GM12878 (cell line): Measurements from ENCODE around the gene GCNT1. TPM values are rescaled to one million over a fixed set of nuclear protein-coding genes. Genes with fewer than 3 reads are reported as not detected.

Source experiments
- ATAC-seq: fragments of 200-7000 bp; cut with Tn5 transposase; 3 replicates; pipeline ENCODE4 v1.9.1; 2020; ENCODE audit warnings: mild to moderate bottlenecking, moderate library complexity
- BruUV-seq: library from RNA; stranded (reverse); fragments of 400-500 nt; replicated peaks from 2 replicates; lab custom pipeline; 2021; lab: Mats Ljungman, UMichigan
- CTCF ChIA-PET: fragments of 300-600 bp; sonication (Branson Sonifier 250); formaldehyde crosslinking; extraction: SDS; loops from one replicate; lab custom pipeline; 2021; ENCODE audit warnings: inconsistent platforms; lab: Yijun Ruan, JAX
- POLR2A ChIA-PET: fragments of 350-600 bp; formaldehyde crosslinking; extraction: SDS; loops from one replicate; lab custom pipeline; 2021; ENCODE audit warnings: inconsistent platforms; lab: Charles Lee
- RAD21 ChIA-PET: fragments of 300-600 bp; sonication (Branson Sonifier 250); formaldehyde crosslinking; loops from one replicate; lab custom pipeline; 2023; ENCODE audit warnings: antibody characterized with exemption; ENCODE audit not compliant: unreplicated experiment; lab: Charles Lee
- SMC1A ChIA-PET: fragments of 300-600 bp; sonication (Branson Sonifier 250); formaldehyde crosslinking; loops from one replicate; lab custom pipeline; 2023; ENCODE audit not compliant: unreplicated experiment, uncharacterized antibody; lab: Charles Lee
- DNase-seq: peaks from one replicate; pipeline ENCODE4 v3.0.0-alpha.2; 2011; ENCODE audit warnings: low read depth, low spot score
- FAIRE-seq: peaks from 3 replicates; lab custom pipeline; 2011; peaks lifted over from hg19 to GRCh38; lab: Jason Lieb, UNC
- H2AFZ ChIP-seq: 2 replicates; pipeline ENCODE4 v1.6.0; 2011; ENCODE audit warnings: low read depth, low read length, control low read depth; ENCODE audit not compliant: control insufficient read depth
- H3K27ac ChIP-seq: 2 replicates; pipeline ENCODE4 v1.5.1; 2011; ENCODE audit warnings: control low read depth; ENCODE audit not compliant: control insufficient read depth, insufficient read depth
- H3K27me3 ChIP-seq, 2 experiments: replicated peaks in 1 of 2; 2 replicates each; pipeline versions ENCODE4 v1.6.0 to v1.6.1; 2011; ENCODE audit warnings: low read length in 1 of 2; ENCODE audit not compliant: control insufficient read depth in 2 of 2, insufficient read depth in 2 of 2
- H3K36me3 ChIP-seq, 2 experiments: 2 replicates each; pipeline ENCODE4 v1.5.1; 2011; ENCODE audit warnings: low read length in 1 of 2; ENCODE audit not compliant: control insufficient read depth in 2 of 2, insufficient read depth in 2 of 2
- H3K4me1 ChIP-seq: 2 replicates; pipeline ENCODE4 v1.6.1; 2011; ENCODE audit warnings: mild to moderate bottlenecking, low read length, moderate library complexity, mixed read lengths; ENCODE audit not compliant: control insufficient read depth, insufficient read depth
- H3K4me2 ChIP-seq: 2 replicates; pipeline ENCODE4 v1.6.0; 2011; ENCODE audit warnings: control low read depth; ENCODE audit not compliant: control insufficient read depth, insufficient read depth
- H3K4me3 ChIP-seq: fragments of 200-600 bp; sonication (generic); 2 replicates; pipeline ENCODE4 v1.5.1; 2016
- H3K79me2 ChIP-seq: 2 replicates; pipeline ENCODE4 v1.6.0; 2011; ENCODE audit warnings: low read length; ENCODE audit not compliant: control insufficient read depth, insufficient read depth
- H3K9ac ChIP-seq: 2 replicates; pipeline ENCODE4 v1.8.0; 2011; ENCODE audit warnings: low read length, control low read depth, mixed read lengths; ENCODE audit not compliant: control insufficient read depth, insufficient read depth
- H3K9me3 ChIP-seq: replicated peaks from 3 replicates; pipeline ENCODE4 v1.5.1; 2011; ENCODE audit warnings: mild to moderate bottlenecking, low read length; ENCODE audit not compliant: control insufficient read depth, insufficient read depth
- H4K20me1 ChIP-seq: 2 replicates; pipeline ENCODE4 v1.6.0; 2011; ENCODE audit not compliant: control insufficient read depth, insufficient read depth
- ATF2 ChIP-seq: IDR thresholded peaks from 2 replicates; pipeline ENCODE4 v1.6.1; 2012; ENCODE audit warnings: low read length, inconsistent platforms
- CUX1 ChIP-seq: IDR thresholded peaks from 2 replicates; pipeline ENCODE4 v1.6.1; 2012; ENCODE audit warnings: improper control_type of control experiment, low read depth, low read length; ENCODE audit not compliant: insufficient replicate concordance
- E2F4 ChIP-seq: IDR thresholded peaks from 2 replicates; pipeline ENCODE4 v1.6.1; 2012; ENCODE audit warnings: low read depth, low read length, improper control_type of control experiment
- HDAC2 ChIP-seq: fragments of 200-600 bp; sonication (generic); IDR thresholded peaks from 2 replicates; pipeline ENCODE4 v1.6.1; 2017
- JUNB ChIP-seq: IDR thresholded peaks from 2 replicates; pipeline ENCODE4 v1.6.1; 2016; ENCODE audit warnings: antibody characterized with exemption, mild to moderate bottlenecking
- MEF2B ChIP-seq: fragments of 450-650 bp; IDR thresholded peaks from 2 replicates; pipeline ENCODE4 v1.6.1; 2018; ENCODE audit warnings: mild to moderate bottlenecking, moderate library complexity; ENCODE audit not compliant: partially characterized antibody, poor library complexity, severe bottlenecking
- MYC ChIP-seq: IDR thresholded peaks from 2 replicates; pipeline ENCODE4 v1.6.1; 2011; ENCODE audit warnings: mild to moderate bottlenecking, low read length, moderate library complexity, inconsistent platforms; ENCODE audit not compliant: insufficient read depth, insufficient replicate concordance, insufficient read length, severe bottlenecking
- NR2C2 ChIP-seq: IDR thresholded peaks from 2 replicates; pipeline ENCODE4 v1.6.1; 2011; ENCODE audit warnings: borderline replicate concordance, low read depth; ENCODE audit not compliant: control insufficient read depth, insufficient read length
- RELB ChIP-seq: fragments of 450-650 bp; IDR thresholded peaks from 2 replicates; pipeline ENCODE4 v1.6.1; 2017; ENCODE audit warnings: low read depth, mild to moderate bottlenecking, moderate library complexity
- SIX5 ChIP-seq: IDR thresholded peaks from 2 replicates; pipeline ENCODE4 v1.6.1; 2011; ENCODE audit warnings: mild to moderate bottlenecking, low read depth, low read length, moderate library complexity; ENCODE audit not compliant: severe bottlenecking
- SMARCA5 ChIP-seq: fragments of 450-650 bp; IDR thresholded peaks from 2 replicates; pipeline ENCODE4 v1.6.1; 2017; ENCODE audit warnings: mild to moderate bottlenecking
- SMC3 ChIP-seq: IDR thresholded peaks from 2 replicates; pipeline ENCODE4 v1.6.1; 2011; ENCODE audit warnings: low read length, improper control_type of control experiment, borderline replicate concordance
- YBX1 ChIP-seq: fragments of 450-650 bp; IDR thresholded peaks from 2 replicates; pipeline ENCODE4 v1.6.1; 2016; ENCODE audit warnings: antibody characterized with exemption
- ZBED1 ChIP-seq: IDR thresholded peaks from 2 replicates; pipeline ENCODE4 v1.6.1; 2016; ENCODE audit warnings: borderline replicate concordance
- ZNF622 ChIP-seq: fragments of 450-650 bp; IDR thresholded peaks from 2 replicates; pipeline ENCODE4 v1.6.1; 2017; ENCODE audit warnings: mild to moderate bottlenecking, inconsistent platforms
- WGBS: methylation state at CpG from one replicate; pipeline ENCODE4 v1.1.6; 2016; ENCODE audit warnings: low lambda C conversion rate; ENCODE audit not compliant: insufficient replicate concordance, insufficient coverage; ENCODE audit errors: missing lambda C conversion rate; 5-methylcytosine and 5-hydroxymethylcytosine counted together
- in situ Hi-C: fragments of 300-500 bp; cut with MboI; formaldehyde crosslinking; loops from 9 replicates; pipeline ENCODE4 v1.14.3; 2018; ENCODE audit warnings: mixed read lengths
- intact Hi-C: fragments of 100-400 bp; cut with micrococcal nuclease; formaldehyde crosslinking; loops from one replicate; pipeline ENCODE4 v1.14.2; 2022; ENCODE audit not compliant: unreplicated experiment
- polyA plus RNA-seq, 11 experiments: library from polyadenylated mRNA; depleted of rRNA in 4 of 11; unstranded in 6 of 11; stranded (reverse) in 5 of 11; fragments of >200 nt; fragmentation: Nextera tagmentation in 4 of 11; fragmentation: Illumina TruSeq in 1 of 11; extraction: Ambion mirVana in 4 of 11; extraction: Trizol in 1 of 11; gene quantifications; 1 replicate in 1 of 11; 2 replicates in 10 of 11; pipeline versions ENCODE4 v1.2.1 to v1.2.3, GENCODE V29; 2011 to 2016; ENCODE audit warnings: inconsistent platforms in 2 of 11, missing spikeins in 2 of 11, low read depth in 1 of 11
- total RNA-seq, 4 experiments: library from RNA; depleted of rRNA in 3 of 4; stranded (reverse); fragments of >200 nt in 3 of 4; fragmentation: Illumina TruSeq in 1 of 4; extraction: Trizol in 1 of 4; gene quantifications; 2 replicates each; pipeline versions ENCODE4 v1.2.1 to v1.2.3, GENCODE V29; 2013 to 2021

The GCNT1 gene
- total and polyA plus RNA-seq, 10 of the 15 experiments (the other 5 are each of a cell fraction or from before 2014, with no cell fraction given): 2.8 to 17.8 (median 7.1) TPM

GRCh38 chr9:76521244-76521681, 62.3 kb downstream of the GCNT1 start:
- H3K4me3 ChIP-seq: no peak overlapping the region
- FAIRE-seq (no peak), DNase-seq (no peak), ATAC-seq (no peak)
- POLR2A ChIA-PET: no interaction called here
- no peak overlapping the region for H3K9ac ChIP-seq
- CTCF ChIA-PET: no interaction called here
- 54% methylated on average over 6 of the region's 6 CpGs for WGBS
- SMC1A ChIA-PET: no interaction called here
- RAD21 ChIA-PET: no interaction called here
- H3K27ac ChIP-seq: no peak overlapping the region
- no peaks in the 10 kb centered on the region for H3K9me3 ChIP-seq
- in situ Hi-C loops (no loop called here), intact Hi-C loops (no loop called here)
- H3K4me2 ChIP-seq: no peak overlapping the region
- no peaks in the 10 kb centered on the region for H3K79me2 ChIP-seq
- H3K27me3 ChIP-seq: no peaks in the 10 kb centered on the region
- H4K20me1 ChIP-seq: no peaks in the 10 kb centered on the region; the same call in 1 of the 2 replicates
- H3K4me1 ChIP-seq: 0 out of 2 replicates have a peak, but pooled peaks cover 2% of the 10 kb centered on the region
- H3K36me3 ChIP-seq: no peaks in the 10 kb centered on the region
- BruUV-seq: no TSS peak
- H2AFZ ChIP-seq: no peak overlapping the region
- no peak for TF ChIP-seq E2F4
- no peak for TF ChIP-seq ATF2
- no peak for TF ChIP-seq ZBED1
- TF ChIP-seq SIX5: no peak
- no peak for TF ChIP-seq YBX1
- TF ChIP-seq MEF2B: no peak
- TF ChIP-seq SMARCA5: no peak
- no peak for TF ChIP-seq NR2C2
- TF ChIP-seq JUNB: no peak
- TF ChIP-seq RELB: no peak
- TF ChIP-seq CUX1: no peak
- TF ChIP-seq ZNF622: no peak
- TF ChIP-seq SMC3: no peak
- TF ChIP-seq HDAC2: no peak
- TF ChIP-seq MYC: no peak
